GM15510 (cell line): Measurements from ENCODE around the gene PKNOX1.

ENCODE experiments used
- POLR2A ChIP-seq: IDR thresholded peaks from 3 replicates; pipeline ENCODE4 v1.6.1; 2011; ENCODE audit warnings: borderline replicate concordance; ENCODE audit not compliant: insufficient read length; ENCODE audit errors: extremely low read depth

The PKNOX1 gene

DNA sequence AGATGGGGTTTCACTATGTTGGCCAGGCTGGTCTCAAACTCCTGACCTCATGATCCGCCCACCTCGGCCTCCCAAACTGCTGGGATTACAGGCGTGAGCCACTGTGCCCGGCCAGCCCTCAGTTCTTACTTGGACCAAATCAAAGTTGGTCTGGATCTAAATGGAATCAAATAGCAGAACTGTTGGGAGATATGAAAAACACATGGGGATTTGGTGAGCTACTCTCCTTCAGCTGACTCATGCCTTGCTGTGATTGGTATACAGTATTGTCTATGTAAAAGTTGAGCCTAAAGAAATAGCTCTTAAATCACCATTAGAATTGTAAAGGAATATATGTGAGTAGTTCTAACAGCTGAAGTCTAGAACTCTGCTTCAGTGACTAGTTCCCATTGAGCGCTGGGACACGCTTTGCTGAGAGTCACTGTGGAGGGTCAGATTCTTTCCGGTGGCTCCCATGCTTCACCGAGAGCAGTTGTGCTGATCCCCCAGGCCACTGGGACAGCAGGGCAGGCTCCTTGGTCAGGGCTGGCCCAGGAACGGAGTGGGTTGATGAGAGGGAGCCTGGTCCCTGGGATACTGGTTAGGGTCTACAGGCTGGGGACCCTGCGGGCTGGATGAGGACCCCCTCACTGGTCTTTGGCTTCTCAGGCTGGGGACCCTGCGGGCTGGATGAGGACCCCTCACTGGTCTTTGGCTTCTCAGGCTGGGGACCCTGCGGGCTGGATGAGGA lies 14.0 kb downstream of the PKNOX1 start:
- TF ChIP-seq POLR2A: no peak

DNA sequence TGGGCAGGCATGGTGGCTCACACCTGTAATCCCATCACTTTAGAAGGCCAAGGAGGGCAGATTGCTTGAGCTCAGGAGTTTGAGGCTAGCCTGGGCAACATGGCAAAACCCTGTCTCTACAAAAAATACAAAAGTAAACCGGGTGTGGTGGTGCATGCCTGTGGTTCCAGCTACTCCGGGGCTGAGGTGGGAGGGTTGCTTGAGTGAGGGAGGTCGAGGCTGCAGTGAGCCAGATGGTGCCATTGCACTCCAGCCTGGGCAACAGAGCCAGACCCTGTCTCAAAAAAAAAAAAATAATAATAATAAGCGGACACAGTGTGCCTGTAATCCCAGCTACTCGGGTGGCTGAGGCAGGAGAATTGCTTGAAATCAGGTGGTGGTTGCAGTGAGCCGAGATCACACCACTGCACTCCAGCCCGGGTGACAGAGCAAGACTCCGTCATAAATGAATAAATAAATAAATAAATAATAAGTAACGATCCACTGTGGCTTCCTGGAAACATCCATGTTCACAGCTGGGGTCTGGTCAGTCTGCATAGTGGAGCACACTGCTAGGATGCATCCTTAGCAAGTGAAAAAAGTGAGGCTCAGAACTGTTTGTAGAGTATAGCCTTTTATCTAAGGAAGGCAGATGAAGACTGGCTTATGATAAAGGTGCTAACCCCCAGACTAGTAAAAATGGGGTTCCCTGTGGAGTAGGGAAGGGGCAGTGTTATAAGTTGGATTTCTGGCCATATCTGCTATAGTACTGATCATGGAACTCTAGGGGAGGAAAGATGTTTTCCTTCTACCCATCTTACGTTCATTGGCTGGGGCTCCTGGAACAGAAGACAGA lies 15.7 kb downstream of the PKNOX1 start:
- no peak for TF ChIP-seq POLR2A

DNA sequence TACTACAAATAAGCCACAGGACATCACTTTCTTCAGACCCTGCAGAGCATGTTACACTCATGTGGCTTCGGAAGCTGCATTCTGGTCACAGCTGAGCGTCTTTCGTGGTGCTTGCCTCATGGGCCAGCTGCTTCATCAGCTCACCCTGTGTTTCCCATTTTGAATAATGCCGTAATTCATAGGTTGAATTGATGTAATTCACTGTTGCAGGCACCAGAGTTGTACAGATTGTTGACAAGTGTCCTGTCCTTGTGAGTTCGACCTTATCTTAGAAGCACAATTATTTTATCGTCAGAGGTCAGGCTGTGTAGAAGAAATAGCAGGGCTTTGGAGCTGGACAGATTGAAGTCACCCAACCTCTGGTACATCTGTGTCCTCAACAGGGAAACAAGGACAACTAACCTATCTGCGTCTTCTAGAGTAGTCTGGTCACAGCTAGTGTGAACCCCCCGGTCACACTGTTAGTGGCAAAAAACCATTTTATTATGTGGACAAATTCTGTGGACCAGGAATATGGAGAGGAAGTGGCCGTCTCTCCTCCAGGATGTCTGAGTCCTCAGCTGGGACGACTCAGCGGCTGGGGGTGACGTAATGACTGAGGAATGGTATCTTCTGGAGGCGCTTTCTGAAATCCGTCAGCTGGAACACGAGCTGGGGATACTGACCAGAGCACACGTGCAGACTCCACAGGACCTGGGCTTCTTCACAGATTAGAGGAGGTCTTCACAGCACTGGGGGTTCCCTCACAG lies 17.8 kb downstream of the PKNOX1 start:
- TF ChIP-seq POLR2A: no peak

DNA sequence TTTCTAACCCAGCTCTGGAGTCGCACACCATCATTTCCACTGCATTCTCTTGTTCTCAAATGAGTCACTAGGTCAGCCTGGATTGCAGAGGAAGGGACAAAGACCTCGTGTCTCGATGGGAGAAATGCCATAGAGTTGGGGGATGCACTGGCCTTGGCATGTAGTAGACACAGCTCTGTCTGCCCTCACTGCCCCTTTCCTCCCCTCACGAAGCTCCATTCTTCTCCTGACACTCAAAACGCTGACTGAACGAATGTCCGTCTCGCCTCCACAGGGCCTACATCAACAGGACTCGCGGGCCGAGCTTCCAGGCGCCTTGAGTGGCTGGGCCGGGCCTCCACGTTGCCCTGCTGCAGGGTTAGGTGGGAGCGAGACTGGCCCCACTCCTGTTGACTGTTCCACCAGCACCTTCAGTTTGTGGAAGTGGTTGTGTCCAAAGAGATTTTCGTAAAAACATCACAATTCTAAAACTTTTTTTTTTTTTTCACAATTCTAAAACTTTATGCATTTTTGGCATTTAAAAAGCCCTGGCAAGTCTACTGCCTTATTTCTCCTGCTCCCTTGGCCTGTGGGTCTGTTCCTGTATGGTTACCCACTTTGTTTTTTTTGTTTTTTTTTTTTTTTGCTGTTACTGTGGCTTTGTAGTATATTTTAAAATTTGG lies 18.8 kb downstream of the PKNOX1 start:
- TF ChIP-seq POLR2A: no peak

DNA sequence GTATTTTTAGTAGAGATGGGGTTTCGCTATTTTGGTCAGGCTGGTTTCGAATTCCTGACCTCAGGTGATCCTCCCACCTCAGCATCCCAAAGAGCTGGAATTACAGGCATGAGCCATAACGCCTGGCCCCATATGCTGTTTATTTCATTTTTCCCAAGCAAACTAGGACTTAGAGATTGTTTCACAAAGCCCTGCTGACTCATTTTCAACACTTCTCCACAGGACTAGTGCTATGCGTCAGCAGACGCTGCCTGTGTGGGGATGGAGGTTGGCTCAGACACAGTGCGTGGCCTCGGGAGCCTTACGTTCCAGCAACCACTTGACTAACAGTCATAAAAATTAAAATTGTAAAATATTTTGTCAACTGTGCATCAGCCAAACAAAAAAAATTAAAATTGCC lies 22.7 kb downstream of the PKNOX1 start:
- no peak for TF ChIP-seq POLR2A

DNA sequence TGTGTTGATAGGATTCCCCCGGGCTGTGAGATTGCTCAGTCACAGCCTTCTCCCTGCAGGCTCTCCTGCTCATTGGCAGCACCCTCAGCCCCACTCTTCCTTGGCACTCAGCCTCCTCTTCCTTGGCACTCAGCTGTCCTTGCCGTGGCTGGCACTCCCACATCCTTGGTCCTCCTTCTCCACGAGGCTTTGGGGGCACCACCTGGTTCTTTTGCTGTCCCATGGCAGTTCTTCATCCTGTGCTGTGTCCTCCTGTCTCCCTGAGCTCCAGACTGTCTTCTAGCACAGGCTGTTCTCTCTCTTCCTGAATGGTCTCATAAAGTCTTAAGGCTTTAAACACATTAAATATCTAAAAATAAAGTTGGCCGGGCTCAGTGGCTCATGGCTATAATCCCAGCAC lies 27.0 kb downstream of the PKNOX1 start:
- no peak for TF ChIP-seq POLR2A

DNA sequence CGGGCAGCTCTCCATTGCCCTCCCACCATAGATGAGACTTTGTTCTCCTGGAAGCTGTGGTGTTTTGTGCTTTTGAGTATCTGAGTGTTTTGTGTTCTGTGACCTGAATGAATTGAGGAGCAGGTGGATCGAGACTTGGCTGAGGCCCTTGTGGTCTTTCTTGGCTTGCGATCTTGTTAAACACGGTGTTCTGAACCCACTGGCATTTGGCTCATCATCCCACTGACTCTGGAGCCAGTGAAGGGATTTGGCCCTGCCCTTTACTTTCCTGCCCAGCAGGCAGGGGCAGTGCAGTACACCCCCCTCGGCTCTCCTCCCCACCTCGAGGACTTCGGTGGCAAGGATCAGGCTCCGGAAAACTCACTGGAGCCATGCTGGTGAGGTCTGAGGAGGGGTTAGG lies 30.6 kb downstream of the PKNOX1 start:
- TF ChIP-seq POLR2A: no peak

DNA sequence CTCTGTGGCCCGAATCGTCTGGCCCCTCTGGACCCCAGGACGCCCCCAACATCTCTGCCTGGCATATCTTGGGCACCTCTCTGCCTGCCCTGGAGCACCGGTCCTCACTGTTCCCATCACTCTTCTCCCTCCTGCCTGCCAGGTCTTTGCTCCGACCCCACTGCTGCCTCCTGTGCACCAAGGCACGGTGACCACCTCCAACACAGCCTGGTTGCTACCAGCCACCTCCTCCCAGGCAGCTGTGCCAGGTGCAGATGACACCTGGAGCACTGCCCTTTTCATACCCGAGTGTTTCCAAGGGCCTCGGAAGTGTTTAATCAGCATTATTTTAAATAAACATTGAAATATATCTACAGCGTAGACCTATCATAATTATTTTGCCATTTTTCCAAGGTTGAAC lies 31.3 kb downstream of the PKNOX1 start:
- no peak for TF ChIP-seq POLR2A

DNA sequence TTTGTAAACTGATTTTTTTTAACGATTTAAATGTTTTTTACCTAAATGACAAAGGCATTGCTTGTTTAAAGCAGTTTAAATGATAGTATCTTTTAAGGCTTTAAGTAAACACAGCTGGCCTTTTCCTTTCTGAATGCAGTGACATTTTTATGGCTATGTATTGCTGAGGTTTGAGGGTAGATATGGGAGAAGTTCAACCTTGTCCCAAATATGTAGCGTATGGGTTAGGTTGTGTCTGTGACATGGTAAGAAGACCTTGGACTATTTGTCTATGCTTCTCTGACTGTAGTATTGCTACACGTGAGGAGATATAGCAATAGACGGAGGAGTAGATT lies 32.5 kb downstream of the PKNOX1 start:
- no peak for TF ChIP-seq POLR2A

DNA sequence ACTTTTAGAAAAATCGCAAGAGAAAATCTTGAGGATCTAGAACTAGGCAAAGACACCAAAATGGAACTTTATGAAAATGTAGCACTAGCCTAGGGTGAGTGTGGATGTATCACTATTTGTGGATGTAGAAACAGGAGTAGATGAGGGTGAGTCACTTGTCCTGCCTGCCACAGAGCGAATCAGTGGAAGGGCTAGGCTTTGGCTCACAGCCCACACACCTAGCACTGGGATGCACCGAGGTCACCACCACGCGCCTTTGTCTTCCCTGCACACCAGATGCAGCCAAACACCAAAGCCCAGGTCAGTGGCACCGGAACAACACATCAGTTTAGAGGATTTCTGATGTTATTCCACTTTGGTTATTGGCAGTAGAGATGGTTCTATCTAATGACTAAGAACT lies 38.2 kb downstream of the PKNOX1 start:
- no peak for TF ChIP-seq POLR2A

DNA sequence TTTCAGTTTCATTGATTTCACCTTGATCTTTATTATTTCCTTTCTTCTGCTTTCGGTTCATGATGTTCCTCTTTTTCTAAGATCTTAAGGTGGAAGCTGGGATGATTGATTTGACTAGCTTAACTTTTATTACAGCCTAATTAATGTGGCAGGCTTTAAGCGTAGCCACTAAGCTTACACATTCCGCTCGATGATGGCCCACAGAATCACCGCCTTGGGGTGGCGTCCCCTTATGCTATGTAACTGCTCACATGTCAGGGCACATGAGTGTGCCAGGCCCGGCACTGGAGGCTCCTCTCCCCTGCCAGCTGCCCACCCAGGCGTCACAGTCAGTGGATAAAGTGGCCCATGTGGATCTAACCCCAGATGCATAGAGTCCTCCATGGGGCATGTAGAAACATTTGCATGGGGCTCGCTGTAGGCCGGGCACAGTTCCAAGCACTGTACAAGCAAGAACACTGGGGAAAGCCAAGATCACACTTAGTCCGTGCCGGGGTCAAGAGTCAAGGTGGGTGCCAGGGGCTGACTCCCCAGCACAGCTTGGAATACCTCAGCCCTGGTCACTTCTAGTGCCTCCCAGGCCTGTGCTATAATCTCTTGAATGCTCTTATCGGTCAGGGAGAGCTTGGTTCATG lies 41.7 kb downstream of the PKNOX1 start:
- no peak for TF ChIP-seq POLR2A

DNA sequence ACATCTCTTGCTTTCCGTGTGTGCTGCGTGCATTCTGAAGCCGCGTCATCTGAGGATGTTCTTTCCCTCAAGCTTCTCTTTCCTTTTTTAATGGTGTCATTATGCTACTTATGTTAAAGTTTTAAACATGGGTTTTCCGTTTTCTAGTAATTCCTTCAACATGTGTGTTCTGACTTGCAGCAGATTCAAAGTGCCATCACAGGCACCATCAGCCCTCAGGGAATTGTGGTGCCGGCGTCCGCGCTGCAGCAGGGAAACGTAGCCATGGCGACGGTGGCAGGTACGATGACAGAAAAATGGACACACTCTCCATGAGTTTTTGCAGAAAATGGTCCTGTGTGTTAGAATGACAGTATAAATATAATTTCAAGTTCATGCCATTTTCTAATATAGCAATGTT lies 42.4 kb downstream of the PKNOX1 start:
- TF ChIP-seq POLR2A: no peak

DNA sequence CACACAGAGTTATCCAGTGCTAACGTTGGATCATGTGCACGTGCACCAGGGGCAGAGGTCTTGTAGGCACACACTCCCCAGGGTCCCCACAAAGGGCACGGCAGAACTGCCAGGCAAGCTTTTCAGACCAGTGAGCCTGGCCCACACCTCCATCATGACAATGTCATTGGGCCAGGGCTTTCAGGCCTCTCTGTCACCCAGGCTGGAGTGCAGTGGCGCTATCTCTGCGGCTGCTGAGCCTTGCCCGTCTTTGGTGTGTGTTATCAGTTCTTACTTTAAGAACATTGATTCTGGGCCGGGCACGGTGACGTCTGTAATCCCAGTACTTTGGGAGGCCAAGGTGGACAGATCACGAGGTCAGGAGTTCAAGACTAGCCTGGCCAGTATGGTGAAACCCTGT lies 44.2 kb downstream of the PKNOX1 start:
- no peak for TF ChIP-seq POLR2A

DNA sequence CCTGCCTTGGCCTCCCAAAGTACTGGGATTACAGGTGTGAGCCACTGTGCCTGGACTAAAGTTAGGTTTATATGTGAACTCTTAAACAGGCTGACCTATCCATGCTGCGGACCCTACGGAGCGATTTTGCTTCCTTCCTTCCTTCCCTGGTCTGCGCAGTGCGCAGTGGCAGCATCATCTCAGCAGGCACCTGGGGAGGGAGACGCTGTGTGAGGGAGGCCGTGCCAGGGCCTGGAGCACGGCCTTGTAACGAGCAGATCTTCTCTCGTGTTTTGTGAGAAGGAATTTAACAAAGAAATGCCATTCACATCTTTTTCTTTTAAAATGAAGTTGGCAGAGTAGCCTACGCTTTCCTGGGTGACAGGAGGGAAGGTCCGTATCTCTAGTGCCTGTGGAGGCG lies 45.8 kb downstream of the PKNOX1 start:
- TF ChIP-seq POLR2A: no peak
